CD4-positive, alpha-beta T cell treated with Interleukin-17A for 1 hour (primary cell): ENCODE data around the gene CUEDC2.
A peak's percentile ranks its signal among the peaks of the same experiment; 100 is the strongest.
"Not testable (repeated sequence)": the region's sequence is repeated elsewhere in the genome, so short reads cannot be mapped to it uniquely, and the experiment has no call there.

Experiments used
- DNase-seq: peaks from one replicate; pipeline ENCODE4 v3.0.0-alpha.2; 2020

Gene CUEDC2

GRCh38 chr10:102454662-102455487, 22.5 kb upstream of the CUEDC2 start:
- DNase-seq = not testable (repeated sequence)

- no peak for DNase-seq
Observed at GRCh38 chr10:102453502-102453901, 21.1 kb upstream of the CUEDC2 start.

- peak; percentile 41 for DNase-seq
Observed at GRCh38 chr10:102452672-102453340, 20.4 kb upstream of the CUEDC2 start.

- no peak for DNase-seq
Observed at GRCh38 chr10:102451105-102451969, 19.0 kb upstream of the CUEDC2 start, which contains the start of gene C10orf95. TSS of gene C10orf95 (minus strand) at chr10:102451543. CDS start at chr10:102451093, 450 bp downstream.

GRCh38 chr10:102450374-102451104, 18.2 kb upstream of the CUEDC2 start:
- peak; percentile 92 for DNase-seq

- no peak for DNase-seq
Observed at GRCh38 chr10:102450124-102450373, 17.7 kb upstream of the CUEDC2 start.

GRCh38 chr10:102449321-102450123, 17.1 kb upstream of the CUEDC2 start:
- DNase-seq = peak; percentile 92

- DNase-seq = no peak
Observed at GRCh38 chr10:102444851-102445250, 12.5 kb upstream of the CUEDC2 start.

- DNase-seq = no peak
Observed at GRCh38 chr10:102438374-102438773, 6.0 kb upstream of the CUEDC2 start.

- no peak for DNase-seq
Observed at GRCh38 chr10:102437515-102437914, 5.1 kb upstream of the CUEDC2 start.

GRCh38 chr10:102436312-102436711, 3.9 kb upstream of the CUEDC2 start:
- no peak for DNase-seq

- peak; percentile 46 for DNase-seq
Observed at GRCh38 chr10:102435529-102436233, 3.3 kb upstream of the CUEDC2 start.

GRCh38 chr10:102435133-102435497, 2.7 kb upstream of the CUEDC2 start:
- no peak for DNase-seq

- DNase-seq = no peak
Observed at GRCh38 chr10:102434394-102435132, 2.2 kb upstream of the CUEDC2 start.

- DNase-seq = no peak
Observed at GRCh38 chr10:102433619-102434046, 1.3 kb upstream of the CUEDC2 start.

GRCh38 chr10:102431452-102432124, 786 bp downstream of the CUEDC2 start:
- DNase-seq = no peak

GRCh38 chr10:102429468-102429867, 2.9 kb downstream of the CUEDC2 start:
- no peak for DNase-seq

GRCh38 chr10:102426803-102427287, 5.5 kb downstream of the CUEDC2 start:
- no peak for DNase-seq

- no peak for DNase-seq
Observed at GRCh38 chr10:102425444-102425843, 6.9 kb downstream of the CUEDC2 start.

- DNase-seq = no peak
Observed at GRCh38 chr10:102424916-102425315, 7.5 kb downstream of the CUEDC2 start.
